HEK293 (cell line): ENCODE measurements around the gene GNAI2.

Source experiments
- CTCF ChIA-PET: fragments of 350-600 bp; formaldehyde crosslinking; extraction: SDS; loops from one replicate; lab custom pipeline; 2021; ENCODE audit warnings: antibody characterized with exemption; lab: Yijun Ruan, JAX
- POLR2A ChIA-PET: fragments of 300-600 bp; formaldehyde crosslinking; extraction: SDS; loops from one replicate; lab custom pipeline; 2020; ENCODE audit warnings: antibody characterized with exemption, inconsistent platforms; lab: Yijun Ruan, JAX
- H3K27ac ChIP-seq: fragments of 200-500 bp; sonication (Bioruptor generic); 2 replicates; pipeline ENCODE4 v1.5.1; 2014; ENCODE audit warnings: low read depth, low read length, control low read depth, inconsistent platforms; ENCODE audit errors: extremely low read depth
- H3K36me3 ChIP-seq, 2 experiments: fragments of 200-500 bp in 1 of 2; sonication (Bioruptor generic) in 1 of 2; 1 replicate in 1 of 2; 2 replicates in 1 of 2; pipeline ENCODE4 v1.5.1; 2014 to 2017; ENCODE audit warnings: inconsistent platforms in 2 of 2, low read length in 2 of 2; ENCODE audit not compliant: control insufficient read depth in 2 of 2, insufficient read depth in 1 of 2
- H3K4me1 ChIP-seq: fragments of 200-500 bp; sonication (Bioruptor generic); 2 replicates; pipeline ENCODE4 v1.5.1; 2014; ENCODE audit warnings: mild to moderate bottlenecking, low read length, inconsistent platforms; ENCODE audit not compliant: control insufficient read depth, insufficient read depth
- H3K4me3 ChIP-seq: 2 replicates; pipeline ENCODE4 v1.5.1; 2011; ENCODE audit warnings: low read depth, mild to moderate bottlenecking, control low read depth, low read length, moderate library complexity
- H3K9me3 ChIP-seq: fragments of 200-500 bp; sonication (Bioruptor generic); 2 replicates; pipeline ENCODE4 v1.5.1; 2014; ENCODE audit warnings: low read depth, low read length, inconsistent platforms; ENCODE audit not compliant: control insufficient read depth, insufficient read depth
- GLI2 ChIP-seq: fragments of 450-650 bp; formaldehyde crosslinking; IDR thresholded peaks from 2 replicates; pipeline ENCODE4; 2017; ENCODE audit warnings: missing biosample characterization, missing genetic modification characterization, low read depth, borderline replicate concordance
- GLIS2 ChIP-seq: fragments of 450-650 bp; formaldehyde crosslinking; IDR thresholded peaks from 2 replicates; pipeline ENCODE4 v1.5.1; 2016; ENCODE audit warnings: missing biosample characterization, missing genetic modification characterization
- OVOL3 ChIP-seq: fragments of 450-650 bp; formaldehyde crosslinking; IDR thresholded peaks from 2 replicates; pipeline ENCODE4 v1.5.1; 2016; ENCODE audit warnings: missing biosample characterization, missing genetic modification characterization
- SALL2 ChIP-seq: fragments of 450-650 bp; formaldehyde crosslinking; IDR thresholded peaks from 2 replicates; pipeline ENCODE4 v1.5.0; 2017; ENCODE audit warnings: missing biosample characterization, mild to moderate bottlenecking, missing genetic modification characterization, borderline replicate concordance
- SP3 ChIP-seq: fragments of 450-650 bp; formaldehyde crosslinking; IDR thresholded peaks from 2 replicates; pipeline ENCODE4 v1.5.1; 2016; ENCODE audit warnings: missing biosample characterization, missing genetic modification characterization
- ZBTB48 ChIP-seq: fragments of 450-650 bp; formaldehyde crosslinking; IDR thresholded peaks from 2 replicates; pipeline ENCODE4 v1.5.1; 2016; ENCODE audit warnings: missing biosample characterization, missing genetic modification characterization
- ZNF24 ChIP-seq: fragments of 450-650 bp; formaldehyde crosslinking; IDR thresholded peaks from 2 replicates; pipeline ENCODE4 v1.5.1; 2016; ENCODE audit warnings: missing biosample characterization, missing genetic modification characterization
- ZNF311 ChIP-seq: fragments of 450-650 bp; formaldehyde crosslinking; IDR thresholded peaks from 2 replicates; pipeline ENCODE4 v1.5.1; 2017; ENCODE audit warnings: missing biosample characterization, missing genetic modification characterization, borderline replicate concordance
- ZNF335 ChIP-seq: fragments of 450-650 bp; formaldehyde crosslinking; conservative IDR thresholded peaks from 2 replicates; pipeline ENCODE4 v1.5.1; 2016; ENCODE audit warnings: missing biosample characterization, missing genetic modification characterization
- ZNF548 ChIP-seq: fragments of 450-650 bp; formaldehyde crosslinking; IDR thresholded peaks from 2 replicates; pipeline ENCODE4 v1.5.1; 2016; ENCODE audit warnings: missing biosample characterization, missing genetic modification characterization
- ZNF596 ChIP-seq: fragments of 450-650 bp; IDR thresholded peaks from 2 replicates; pipeline ENCODE4 v1.5.0; 2018; ENCODE audit warnings: missing biosample characterization, mild to moderate bottlenecking, missing genetic modification characterization, moderate library complexity
- ZNF768 ChIP-seq: fragments of 450-650 bp; formaldehyde crosslinking; IDR thresholded peaks from 2 replicates; pipeline ENCODE4 v1.5.1; 2018; ENCODE audit warnings: missing biosample characterization, mild to moderate bottlenecking, missing genetic modification characterization
- TF ChIP-seq, protein P1 (sequence below): sonication (generic); formaldehyde crosslinking; IDR thresholded peaks from 2 replicates; pipeline ENCODE4 v1.8.1; 2022; ENCODE audit warnings: mild to moderate bottlenecking, moderate library complexity, missing genetic modification reagents
- TF ChIP-seq, protein P2 (sequence below): fragments of 450-650 bp; formaldehyde crosslinking; IDR thresholded peaks from 2 replicates; pipeline ENCODE4 v1.5.1; 2016; ENCODE audit warnings: missing biosample characterization, missing genetic modification characterization, borderline replicate concordance
- TF ChIP-seq, protein P3 (sequence below): fragments of 450-650 bp; formaldehyde crosslinking; IDR thresholded peaks from 2 replicates; pipeline ENCODE4 v1.5.1; 2016; ENCODE audit warnings: missing biosample characterization, missing genetic modification characterization
- TF ChIP-seq, protein P4 (sequence below): fragments of 450-650 bp; formaldehyde crosslinking; IDR thresholded peaks from 2 replicates; pipeline ENCODE4 v1.5.1; 2016; ENCODE audit warnings: missing biosample characterization, missing genetic modification characterization
- TF ChIP-seq, protein P5 (sequence below): fragments of 450-650 bp; formaldehyde crosslinking; IDR thresholded peaks from 2 replicates; pipeline ENCODE4 v1.5.1; 2016; ENCODE audit warnings: missing biosample characterization, missing genetic modification characterization
- TF ChIP-seq, protein P6 (sequence below): fragments of 450-650 bp; formaldehyde crosslinking; IDR thresholded peaks from 2 replicates; pipeline ENCODE4 v1.5.1; 2016; ENCODE audit warnings: missing biosample characterization, missing genetic modification characterization

GNAI2 gene

DNA sequence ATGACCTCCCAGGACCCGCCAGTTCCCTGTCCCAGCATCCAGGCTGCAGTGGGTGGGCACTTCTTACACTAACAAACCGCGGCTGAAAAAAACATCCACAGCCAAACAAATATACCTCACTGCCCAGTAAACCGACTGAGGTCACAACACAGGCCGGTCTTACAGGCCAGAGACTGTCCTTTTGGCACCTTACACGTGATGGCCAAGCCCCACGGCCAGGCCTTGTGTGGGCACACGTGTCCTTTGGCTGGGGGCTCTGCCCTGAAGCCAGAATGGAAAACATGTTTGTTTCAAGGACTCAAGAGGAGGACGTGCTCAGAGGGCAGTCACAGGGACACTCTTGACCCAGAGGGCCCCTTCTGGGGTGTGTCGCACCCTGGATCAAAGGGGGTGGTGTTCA is 21.2 kb upstream of the GNAI2 start (continued):
- TF ChIP-seq SALL2 (tag by site-specific recombination) (no peak), ZBTB48 (no peak)
- TF ChIP-seq, protein P1, sequence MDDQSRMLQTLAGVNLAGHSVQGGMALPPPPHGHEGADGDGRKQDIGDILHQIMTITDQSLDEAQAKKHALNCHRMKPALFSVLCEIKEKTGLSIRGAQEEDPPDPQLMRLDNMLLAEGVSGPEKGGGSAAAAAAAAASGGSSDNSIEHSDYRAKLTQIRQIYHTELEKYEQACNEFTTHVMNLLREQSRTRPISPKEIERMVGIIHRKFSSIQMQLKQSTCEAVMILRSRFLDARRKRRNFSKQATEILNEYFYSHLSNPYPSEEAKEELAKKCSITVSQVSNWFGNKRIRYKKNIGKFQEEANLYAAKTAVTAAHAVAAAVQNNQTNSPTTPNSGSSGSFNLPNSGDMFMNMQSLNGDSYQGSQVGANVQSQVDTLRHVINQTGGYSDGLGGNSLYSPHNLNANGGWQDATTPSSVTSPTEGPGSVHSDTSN (CRISPR knock-in tag) = no peak

DNA sequence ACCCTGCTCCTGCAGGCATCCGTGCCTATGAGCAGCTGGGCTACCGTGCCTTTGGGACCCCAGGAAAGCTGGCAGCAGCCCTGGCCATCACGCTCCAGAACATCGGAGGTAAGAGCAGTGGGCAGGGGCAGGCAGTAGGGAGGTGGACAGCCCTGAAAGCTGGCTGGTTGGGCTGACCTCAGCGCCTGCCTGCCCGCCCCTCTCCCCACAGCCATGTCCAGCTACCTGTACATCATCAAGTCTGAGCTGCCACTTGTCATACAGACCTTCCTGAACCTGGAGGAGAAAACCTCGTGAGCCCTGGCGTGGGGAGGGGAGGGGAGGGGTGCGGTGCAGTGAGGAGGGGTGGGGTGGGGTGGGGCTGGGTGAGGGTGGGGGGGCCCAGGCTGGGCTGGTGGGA is 20.5 kb upstream of the GNAI2 start:
- ChIA-PET CTCF (interaction anchor here (0.7 to 17.6 kb wide), 2 partner anchors 10 to 22 kb away, joined by 3 to 237 read pairs; partner anchors contain the start of gene GNAT1), POLR2A (interaction anchor here (0.8 kb wide), 1 partner anchor 49 kb away, joined by 4 read pairs; no protein-coding TSS in a partner anchor)
- no peaks in the 10 kb centered on the region for H3K9me3 ChIP-seq
- H3K4me3 ChIP-seq = no peak overlapping the region
- peaks cover 0 to 5% of the 10 kb centered on the region in 2 experiments; a peak in 1 of 3 replicates for H3K36me3 ChIP-seq
- no peak for TF ChIP-seq GLI2 (tag by site-specific recombination)
- no peak for TF ChIP-seq ZNF596
- no peak for TF ChIP-seq SP3 (tag by site-specific recombination)
- TF ChIP-seq, protein P2, sequence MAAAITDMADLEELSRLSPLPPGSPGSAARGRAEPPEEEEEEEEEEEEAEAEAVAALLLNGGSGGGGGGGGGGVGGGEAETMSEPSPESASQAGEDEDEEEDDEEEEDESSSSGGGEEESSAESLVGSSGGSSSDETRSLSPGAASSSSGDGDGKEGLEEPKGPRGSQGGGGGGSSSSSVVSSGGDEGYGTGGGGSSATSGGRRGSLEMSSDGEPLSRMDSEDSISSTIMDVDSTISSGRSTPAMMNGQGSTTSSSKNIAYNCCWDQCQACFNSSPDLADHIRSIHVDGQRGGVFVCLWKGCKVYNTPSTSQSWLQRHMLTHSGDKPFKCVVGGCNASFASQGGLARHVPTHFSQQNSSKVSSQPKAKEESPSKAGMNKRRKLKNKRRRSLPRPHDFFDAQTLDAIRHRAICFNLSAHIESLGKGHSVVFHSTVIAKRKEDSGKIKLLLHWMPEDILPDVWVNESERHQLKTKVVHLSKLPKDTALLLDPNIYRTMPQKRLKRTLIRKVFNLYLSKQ (tag by site-specific recombination) = no peak
- TF ChIP-seq, protein P3, sequence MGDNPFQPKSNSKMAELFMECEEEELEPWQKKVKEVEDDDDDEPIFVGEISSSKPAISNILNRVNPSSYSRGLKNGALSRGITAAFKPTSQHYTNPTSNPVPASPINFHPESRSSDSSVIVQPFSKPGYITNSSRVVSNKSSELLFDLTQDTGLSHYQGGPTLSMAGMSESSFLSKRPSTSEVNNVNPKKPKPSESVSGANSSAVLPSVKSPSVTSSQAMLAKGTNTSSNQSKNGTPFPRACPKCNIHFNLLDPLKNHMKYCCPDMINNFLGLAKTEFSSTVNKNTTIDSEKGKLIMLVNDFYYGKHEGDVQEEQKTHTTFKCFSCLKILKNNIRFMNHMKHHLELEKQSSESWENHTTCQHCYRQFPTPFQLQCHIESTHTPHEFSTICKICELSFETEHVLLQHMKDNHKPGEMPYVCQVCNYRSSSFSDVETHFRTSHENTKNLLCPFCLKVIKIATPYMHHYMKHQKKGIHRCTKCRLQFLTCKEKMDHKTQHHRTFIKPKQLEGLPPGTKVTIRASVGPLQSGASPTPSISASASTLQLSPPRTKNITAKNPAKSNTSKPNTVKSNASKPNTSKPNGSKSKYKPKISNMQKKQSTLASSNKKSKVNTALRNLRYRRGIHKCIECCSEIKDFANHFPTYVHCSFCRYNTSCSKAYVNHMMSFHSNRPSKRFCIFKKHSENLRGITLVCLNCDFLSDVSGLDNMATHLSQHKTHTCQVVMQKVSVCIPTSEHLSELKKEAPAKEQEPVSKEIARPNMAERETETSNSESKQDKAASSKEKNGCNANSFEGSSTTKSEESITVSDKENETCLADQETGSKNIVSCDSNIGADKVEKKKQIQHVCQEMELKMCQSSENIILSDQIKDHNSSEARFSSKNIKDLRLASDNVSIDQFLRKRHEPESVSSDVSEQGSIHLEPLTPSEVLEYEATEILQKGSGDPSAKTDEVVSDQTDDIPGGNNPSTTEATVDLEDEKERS (tag by site-specific recombination) = no peak
- no peak overlapping the region for H3K27ac ChIP-seq
- no peaks in the 10 kb centered on the region for H3K4me1 ChIP-seq

DNA sequence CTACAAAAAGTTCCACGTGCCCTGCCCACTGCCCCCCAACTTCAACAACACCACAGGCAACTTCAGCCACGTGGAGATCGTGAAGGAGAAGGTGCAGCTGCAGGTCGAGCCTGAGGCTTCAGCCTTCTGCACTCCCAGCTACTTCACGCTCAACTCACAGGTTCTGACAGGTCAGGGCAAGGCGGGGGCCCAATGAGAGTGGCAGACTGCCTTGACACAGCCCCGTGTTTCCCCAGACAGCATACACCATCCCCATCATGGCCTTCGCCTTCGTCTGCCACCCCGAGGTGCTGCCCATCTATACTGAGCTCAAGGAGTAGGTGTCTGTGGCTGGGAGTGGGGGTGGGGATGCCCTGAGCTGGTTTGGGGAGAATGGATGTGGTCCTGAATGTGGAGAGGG is 18.3 kb upstream of the GNAI2 start:
- peaks cover 0 to 5% of the 10 kb centered on the region in 2 experiments; a peak in 1 of 3 replicates for H3K36me3 ChIP-seq
- no peaks in the 10 kb centered on the region for H3K4me1 ChIP-seq
- no peaks in the 10 kb centered on the region for H3K9me3 ChIP-seq
- H3K27ac ChIP-seq = no peak overlapping the region
- CTCF ChIA-PET = interaction anchor here (0.7 to 17.6 kb wide), 3 partner anchors 8 to 29 kb away, joined by 3 to 237 read pairs (median 3); partner anchors contain the start of gene GNAT1
- H3K4me3 ChIP-seq = no peak overlapping the region
- POLR2A ChIA-PET = interaction anchor here (1.2 kb wide), 1 partner anchor 8 kb away, joined by 3 read pairs; no protein-coding TSS in a partner anchor
- TF ChIP-seq, protein P4, sequence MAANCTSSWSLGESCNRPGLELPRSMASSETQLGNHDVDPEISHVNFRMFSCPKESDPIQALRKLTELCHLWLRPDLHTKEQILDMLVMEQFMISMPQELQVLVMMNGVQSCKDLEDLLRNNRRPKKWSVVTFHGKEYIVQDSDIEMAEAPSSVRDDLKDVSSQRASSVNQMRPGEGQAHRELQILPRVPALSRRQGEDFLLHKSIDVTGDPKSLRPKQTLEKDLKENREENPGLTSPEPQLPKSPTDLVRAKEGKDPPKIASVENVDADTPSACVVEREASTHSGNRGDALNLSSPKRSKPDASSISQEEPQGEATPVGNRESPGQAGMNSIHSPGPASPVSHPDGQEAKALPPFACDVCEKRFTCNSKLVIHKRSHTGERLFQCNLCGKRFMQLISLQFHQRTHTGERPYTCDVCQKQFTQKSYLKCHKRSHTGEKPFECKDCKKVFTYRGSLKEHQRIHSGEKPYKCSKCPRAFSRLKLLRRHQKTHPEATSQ = no peak
- TF ChIP-seq OVOL3 (no peak), GLI2 (tag by site-specific recombination) (no peak), ZNF311 (tag by site-specific recombination) (no peak), ZNF768 (tag by site-specific recombination) (no peak), ZNF548 (no peak), ZNF335 (tag by site-specific recombination) (no peak), GLIS2 (no peak), ZNF24 (tag by site-specific recombination) (no peak)
- TF ChIP-seq, protein P5, sequence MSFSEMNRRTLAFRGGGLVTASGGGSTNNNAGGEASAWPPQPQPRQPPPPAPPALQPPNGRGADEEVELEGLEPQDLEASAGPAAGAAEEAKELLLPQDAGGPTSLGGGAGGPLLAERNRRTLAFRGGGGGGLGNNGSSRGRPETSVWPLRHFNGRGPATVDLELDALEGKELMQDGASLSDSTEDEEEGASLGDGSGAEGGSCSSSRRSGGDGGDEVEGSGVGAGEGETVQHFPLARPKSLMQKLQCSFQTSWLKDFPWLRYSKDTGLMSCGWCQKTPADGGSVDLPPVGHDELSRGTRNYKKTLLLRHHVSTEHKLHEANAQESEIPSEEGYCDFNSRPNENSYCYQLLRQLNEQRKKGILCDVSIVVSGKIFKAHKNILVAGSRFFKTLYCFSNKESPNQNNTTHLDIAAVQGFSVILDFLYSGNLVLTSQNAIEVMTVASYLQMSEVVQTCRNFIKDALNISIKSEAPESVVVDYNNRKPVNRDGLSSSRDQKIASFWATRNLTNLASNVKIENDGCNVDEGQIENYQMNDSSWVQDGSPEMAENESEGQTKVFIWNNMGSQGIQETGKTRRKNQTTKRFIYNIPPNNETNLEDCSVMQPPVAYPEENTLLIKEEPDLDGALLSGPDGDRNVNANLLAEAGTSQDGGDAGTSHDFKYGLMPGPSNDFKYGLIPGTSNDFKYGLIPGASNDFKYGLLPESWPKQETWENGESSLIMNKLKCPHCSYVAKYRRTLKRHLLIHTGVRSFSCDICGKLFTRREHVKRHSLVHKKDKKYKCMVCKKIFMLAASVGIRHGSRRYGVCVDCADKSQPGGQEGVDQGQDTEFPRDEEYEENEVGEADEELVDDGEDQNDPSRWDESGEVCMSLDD = no peak
- TF ChIP-seq, protein P6, sequence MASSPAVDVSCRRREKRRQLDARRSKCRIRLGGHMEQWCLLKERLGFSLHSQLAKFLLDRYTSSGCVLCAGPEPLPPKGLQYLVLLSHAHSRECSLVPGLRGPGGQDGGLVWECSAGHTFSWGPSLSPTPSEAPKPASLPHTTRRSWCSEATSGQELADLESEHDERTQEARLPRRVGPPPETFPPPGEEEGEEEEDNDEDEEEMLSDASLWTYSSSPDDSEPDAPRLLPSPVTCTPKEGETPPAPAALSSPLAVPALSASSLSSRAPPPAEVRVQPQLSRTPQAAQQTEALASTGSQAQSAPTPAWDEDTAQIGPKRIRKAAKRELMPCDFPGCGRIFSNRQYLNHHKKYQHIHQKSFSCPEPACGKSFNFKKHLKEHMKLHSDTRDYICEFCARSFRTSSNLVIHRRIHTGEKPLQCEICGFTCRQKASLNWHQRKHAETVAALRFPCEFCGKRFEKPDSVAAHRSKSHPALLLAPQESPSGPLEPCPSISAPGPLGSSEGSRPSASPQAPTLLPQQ = no peak
